C4-2B (cell line): ENCODE measurements around the gene STX17.

Experiments
- H3K27ac ChIP-seq: fragments of 450-650 bp; 2 replicates; pipeline ENCODE4 v1.5.1; 2017
- CTCF ChIP-seq: fragments of 450-650 bp; conservative IDR thresholded peaks from 2 replicates; pipeline ENCODE4 v1.5.1; 2017; ENCODE audit warnings: mild to moderate bottlenecking
- ZFX ChIP-seq: fragments of 450-650 bp; IDR thresholded peaks from 2 replicates; pipeline ENCODE4 v1.6.1; 2017

The STX17 gene

GRCh38 chr9:99925541-99925940 lies 19.1 kb downstream of the STX17 start:
- no peak overlapping the region for H3K27ac ChIP-seq
- TF ChIP-seq ZFX (no peak), CTCF (no peak)

- TF ChIP-seq ZFX (no peak), CTCF (no peak)
Measured at GRCh38 chr9:99929652-99930051, 23.2 kb downstream of the STX17 start.

GRCh38 chr9:99931155-99931840 lies 24.8 kb downstream of the STX17 start:
- H3K27ac ChIP-seq: no peak overlapping the region
- TF ChIP-seq ZFX (no peak), CTCF (no peak)

More at GRCh38 chr9:99929652-99930051, 23.2 kb downstream of the STX17 start:
- H3K27ac ChIP-seq: no peak overlapping the region

GRCh38 chr9:99936947-99937587 lies 30.6 kb downstream of the STX17 start:
- TF ChIP-seq CTCF (no peak), ZFX (no peak)
- H3K27ac ChIP-seq: no peak overlapping the region

GRCh38 chr9:99947395-99947794 lies 40.9 kb downstream of the STX17 start:
- peak; percentile 19 for TF ChIP-seq CTCF
- no peak for TF ChIP-seq ZFX

GRCh38 chr9:99948482-99948881 lies 42.0 kb downstream of the STX17 start:
- no peak for TF ChIP-seq ZFX
- no peak for TF ChIP-seq CTCF
- H3K27ac ChIP-seq: no peak overlapping the region

More at GRCh38 chr9:99947395-99947794, 40.9 kb downstream of the STX17 start:
- H3K27ac ChIP-seq: no peak overlapping the region

- TF ChIP-seq ZFX: no peak
- no peak for TF ChIP-seq CTCF
- H3K27ac ChIP-seq: no peak overlapping the region
Measured at GRCh38 chr9:99948896-99949295, 42.4 kb downstream of the STX17 start.
